Ovary (tissue), 3 donors: ENCODE measurements around the gene CEP104.

Source experiments
- POLR2A ChIP-seq: fragments of 450-650 bp; IDR thresholded peaks from one replicate; pipeline ENCODE4 v1.6.1; 2017; ENCODE audit warnings: antibody characterized with exemption, mild to moderate bottlenecking, moderate library complexity
- TF ChIP-seq, protein P1 (sequence below), 3 donors: fragments of 450-650 bp in 2 of 3; fragments of 200-600 bp in 1 of 3; IDR thresholded peaks; one replicate each; pipeline versions ENCODE4 v1.5.1 to v1.8.0; 2016 to 2022; ENCODE audit warnings: antibody characterized with exemption in 3 of 3, mild to moderate bottlenecking in 1 of 3
- donor health status: DM: no; HTN: no; CAD: no.

DNA sequence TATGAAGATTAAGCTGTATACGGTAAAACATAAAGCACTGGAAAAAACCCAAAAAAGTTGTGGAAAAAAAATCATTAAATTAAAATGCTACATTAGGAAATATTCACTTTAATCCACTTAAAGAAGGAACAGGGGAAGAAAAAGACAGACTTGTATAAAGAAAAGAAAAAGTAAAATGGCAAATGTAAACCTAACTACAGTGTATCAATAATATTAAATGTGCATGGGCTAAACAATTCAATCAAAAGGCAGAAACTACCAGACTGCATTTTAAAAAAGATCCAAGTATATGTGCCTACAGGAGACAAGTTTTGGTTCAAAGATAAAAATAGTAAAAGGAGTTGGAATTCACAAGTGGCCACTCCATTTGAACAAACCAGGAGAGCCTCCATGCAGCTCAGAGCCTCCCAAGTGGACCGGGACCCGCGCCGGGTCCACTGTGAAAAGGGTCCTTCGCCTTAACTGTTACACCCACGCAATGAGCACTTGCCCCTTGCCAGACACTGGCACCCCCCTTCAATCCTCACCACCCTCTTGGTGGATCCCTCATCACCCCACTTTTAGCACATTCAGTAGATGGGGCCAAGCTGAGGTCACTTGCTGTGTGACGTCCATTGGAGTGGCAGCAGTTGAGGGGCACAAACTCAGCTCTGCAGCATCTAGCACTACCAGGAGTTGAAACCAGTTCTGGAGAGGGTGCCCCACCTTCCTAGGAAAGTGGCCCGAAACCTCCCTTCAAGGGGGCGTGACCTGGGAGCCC is 42.2 kb upstream of the CEP104 start:
- TF ChIP-seq, protein P1, sequence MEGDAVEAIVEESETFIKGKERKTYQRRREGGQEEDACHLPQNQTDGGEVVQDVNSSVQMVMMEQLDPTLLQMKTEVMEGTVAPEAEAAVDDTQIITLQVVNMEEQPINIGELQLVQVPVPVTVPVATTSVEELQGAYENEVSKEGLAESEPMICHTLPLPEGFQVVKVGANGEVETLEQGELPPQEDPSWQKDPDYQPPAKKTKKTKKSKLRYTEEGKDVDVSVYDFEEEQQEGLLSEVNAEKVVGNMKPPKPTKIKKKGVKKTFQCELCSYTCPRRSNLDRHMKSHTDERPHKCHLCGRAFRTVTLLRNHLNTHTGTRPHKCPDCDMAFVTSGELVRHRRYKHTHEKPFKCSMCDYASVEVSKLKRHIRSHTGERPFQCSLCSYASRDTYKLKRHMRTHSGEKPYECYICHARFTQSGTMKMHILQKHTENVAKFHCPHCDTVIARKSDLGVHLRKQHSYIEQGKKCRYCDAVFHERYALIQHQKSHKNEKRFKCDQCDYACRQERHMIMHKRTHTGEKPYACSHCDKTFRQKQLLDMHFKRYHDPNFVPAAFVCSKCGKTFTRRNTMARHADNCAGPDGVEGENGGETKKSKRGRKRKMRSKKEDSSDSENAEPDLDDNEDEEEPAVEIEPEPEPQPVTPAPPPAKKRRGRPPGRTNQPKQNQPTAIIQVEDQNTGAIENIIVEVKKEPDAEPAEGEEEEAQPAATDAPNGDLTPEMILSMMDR (IDR thresholded peaks at IDR 0.05): no peak
- no peak for TF ChIP-seq POLR2A
